ENCODE measurements around the gene PELI1. TPM values are rescaled to one million over a fixed set of nuclear protein-coding genes. Genes with fewer than 3 reads are reported as not detected.

PELI1 gene, protein sequence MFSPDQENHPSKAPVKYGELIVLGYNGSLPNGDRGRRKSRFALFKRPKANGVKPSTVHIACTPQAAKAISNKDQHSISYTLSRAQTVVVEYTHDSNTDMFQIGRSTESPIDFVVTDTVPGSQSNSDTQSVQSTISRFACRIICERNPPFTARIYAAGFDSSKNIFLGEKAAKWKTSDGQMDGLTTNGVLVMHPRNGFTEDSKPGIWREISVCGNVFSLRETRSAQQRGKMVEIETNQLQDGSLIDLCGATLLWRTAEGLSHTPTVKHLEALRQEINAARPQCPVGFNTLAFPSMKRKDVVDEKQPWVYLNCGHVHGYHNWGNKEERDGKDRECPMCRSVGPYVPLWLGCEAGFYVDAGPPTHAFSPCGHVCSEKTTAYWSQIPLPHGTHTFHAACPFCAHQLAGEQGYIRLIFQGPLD
- total RNA-seq, result 54.9 and 69.9 TPM in 2 replicates

DNA sequence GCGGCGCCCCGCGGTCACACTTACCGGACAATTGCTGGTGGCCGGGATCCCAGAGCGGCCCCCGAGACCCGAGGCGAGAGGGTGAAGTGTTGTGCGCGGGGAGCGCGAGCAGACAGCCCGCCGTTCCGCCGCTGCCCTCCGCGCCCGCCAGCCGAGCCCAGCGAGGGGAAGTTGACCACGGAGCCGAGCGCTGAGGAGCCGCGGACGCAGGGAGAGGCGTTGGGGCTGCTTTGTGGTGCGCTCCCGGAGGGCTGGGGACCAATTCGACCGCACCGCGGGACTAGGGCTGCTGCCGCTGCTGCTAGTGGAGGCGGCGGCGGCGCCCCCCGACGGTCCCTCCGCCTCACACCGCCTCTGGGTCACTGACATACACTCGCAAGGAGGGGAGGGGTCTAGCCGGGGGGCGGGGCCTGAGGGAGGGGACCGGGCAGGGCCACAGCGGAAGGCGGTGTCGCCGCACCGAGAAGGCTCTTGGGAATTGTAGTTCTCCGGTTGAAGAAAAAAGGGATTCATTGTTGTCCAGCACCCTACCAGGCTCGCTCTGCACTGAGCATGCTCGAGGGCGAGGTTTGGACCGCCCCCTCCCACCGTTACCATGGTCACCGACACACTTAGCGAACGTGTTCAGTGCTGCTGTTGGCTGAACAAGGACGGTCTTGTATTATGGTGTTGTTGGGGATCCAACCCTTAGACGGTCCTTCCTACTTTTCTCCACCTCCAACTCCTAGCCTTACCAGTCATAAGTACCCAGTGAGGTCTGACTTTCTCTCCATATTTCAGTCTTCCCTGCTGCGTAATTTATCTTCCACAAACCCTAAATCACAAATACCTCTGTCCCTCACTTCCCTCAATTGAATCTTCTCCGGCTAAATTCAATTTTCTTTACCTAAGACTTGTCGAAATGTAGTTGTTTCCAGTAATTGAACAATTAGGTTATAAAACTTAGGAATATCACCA is at the start of gene PELI1:
Gene PELI1 (minus strand): TSS at position 364 of the 957 bp plus-strand sequence. CDS start 36,110 bp downstream, outside the sequence.
- peak; percentile 97 to 99 for DNase-seq (ENCODE audit: low read depth in 2 of 2)

DNA sequence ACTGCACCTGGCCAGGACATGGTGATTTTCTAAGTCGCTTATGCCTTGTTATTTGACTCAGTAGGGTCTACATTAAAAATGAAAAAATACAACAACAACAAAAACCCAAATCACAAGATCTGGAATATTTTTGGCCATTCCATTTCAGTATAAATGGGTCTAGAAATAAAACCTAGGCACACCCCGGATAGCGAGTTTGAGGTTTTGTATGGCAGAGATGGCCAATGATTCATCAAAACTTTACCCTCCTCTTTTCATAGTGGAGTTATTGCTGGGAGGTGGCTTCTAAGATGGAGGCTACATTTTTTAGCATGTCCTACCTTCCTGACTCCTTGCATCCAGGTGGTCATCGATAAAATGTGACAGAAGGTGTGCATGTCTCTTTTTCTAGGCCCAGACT is 49.3 kb upstream of the PELI1 start:
- no peak for DNase-seq (ENCODE audit: low read depth in 2 of 2)

DNA sequence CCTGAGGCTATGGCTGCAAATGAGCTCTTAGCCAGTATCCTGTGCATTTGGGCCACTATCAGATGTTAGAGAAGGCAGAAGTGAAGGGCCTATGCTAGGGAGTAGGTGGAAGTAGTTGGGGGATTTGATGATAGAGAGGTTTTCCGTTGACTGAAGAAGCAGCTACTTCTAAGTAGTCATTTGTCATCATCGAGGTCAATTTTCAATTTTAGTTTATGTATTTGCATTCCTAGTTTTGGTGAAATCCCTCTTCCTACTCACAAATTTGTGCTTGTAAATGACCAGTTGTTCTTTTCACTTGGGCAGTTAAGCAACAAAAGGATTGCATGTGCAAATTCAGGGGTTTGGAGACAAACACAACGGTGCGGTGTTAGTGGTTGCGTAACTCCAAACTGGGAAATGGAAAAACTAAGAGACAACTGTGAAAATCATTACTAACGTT is 48.5 kb upstream of the PELI1 start:
- no peak for DNase-seq (ENCODE audit: low read depth in 2 of 2)

DNA sequence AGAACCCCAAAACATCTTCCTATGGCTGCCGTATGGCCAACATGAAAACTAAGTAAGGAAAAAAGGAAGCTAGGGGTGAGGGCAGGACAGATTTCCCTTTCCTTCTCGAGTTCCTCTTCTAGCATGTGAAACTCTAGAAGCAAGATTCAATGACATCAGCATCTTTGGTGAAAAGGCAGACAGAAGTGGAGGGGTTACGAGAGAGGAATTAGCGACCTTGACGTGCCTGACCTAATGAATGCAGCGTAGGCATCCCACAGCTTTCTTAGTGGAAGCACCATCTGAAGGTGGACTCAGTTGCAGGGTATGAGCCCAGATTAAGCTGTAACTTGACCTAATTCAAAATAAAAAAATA is 47.9 kb upstream of the PELI1 start:
- DNase-seq (ENCODE audit: low read depth in 2 of 2), result no peak

DNA sequence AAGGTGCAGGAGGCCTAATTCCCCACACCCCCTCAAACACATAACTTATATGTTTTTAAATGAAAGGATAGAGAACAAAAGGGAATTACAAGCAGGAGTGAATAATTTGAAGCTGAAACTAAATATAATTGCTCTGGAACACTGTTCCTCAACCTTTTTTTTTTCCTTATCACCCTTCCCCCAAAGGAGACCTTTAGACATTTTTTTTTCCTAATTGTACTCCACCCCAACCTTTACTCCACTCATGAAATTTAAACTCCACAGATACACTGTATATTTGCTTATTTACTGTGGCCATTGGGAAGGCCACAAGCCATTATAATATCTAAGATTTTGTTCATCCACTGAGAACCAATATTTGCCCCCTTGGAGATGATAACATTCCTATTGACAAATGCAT is 45.4 kb upstream of the PELI1 start:
- DNase-seq (ENCODE audit: low read depth in 2 of 2), result no peak

DNA sequence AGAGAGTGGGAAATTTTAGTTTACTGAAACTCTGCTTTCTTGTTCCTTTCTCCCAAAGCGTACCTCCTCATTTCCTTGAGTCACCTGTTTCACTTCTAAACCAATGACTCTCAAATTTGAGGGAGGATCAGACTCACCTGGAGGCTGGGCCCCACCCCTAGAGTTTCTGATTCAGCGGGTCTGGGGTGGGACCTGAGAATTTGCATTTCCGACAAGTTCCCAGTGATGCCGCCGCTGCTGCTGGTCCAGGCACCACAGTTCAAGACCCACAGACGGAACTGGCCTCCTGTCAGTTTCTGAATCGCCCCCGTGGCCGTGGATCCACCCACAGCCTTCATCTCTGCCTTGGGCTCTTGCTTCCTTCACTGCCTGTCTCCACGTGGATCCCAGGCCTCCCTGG is 44.9 kb upstream of the PELI1 start:
- no peak for DNase-seq (ENCODE audit: low read depth in 2 of 2)

DNA sequence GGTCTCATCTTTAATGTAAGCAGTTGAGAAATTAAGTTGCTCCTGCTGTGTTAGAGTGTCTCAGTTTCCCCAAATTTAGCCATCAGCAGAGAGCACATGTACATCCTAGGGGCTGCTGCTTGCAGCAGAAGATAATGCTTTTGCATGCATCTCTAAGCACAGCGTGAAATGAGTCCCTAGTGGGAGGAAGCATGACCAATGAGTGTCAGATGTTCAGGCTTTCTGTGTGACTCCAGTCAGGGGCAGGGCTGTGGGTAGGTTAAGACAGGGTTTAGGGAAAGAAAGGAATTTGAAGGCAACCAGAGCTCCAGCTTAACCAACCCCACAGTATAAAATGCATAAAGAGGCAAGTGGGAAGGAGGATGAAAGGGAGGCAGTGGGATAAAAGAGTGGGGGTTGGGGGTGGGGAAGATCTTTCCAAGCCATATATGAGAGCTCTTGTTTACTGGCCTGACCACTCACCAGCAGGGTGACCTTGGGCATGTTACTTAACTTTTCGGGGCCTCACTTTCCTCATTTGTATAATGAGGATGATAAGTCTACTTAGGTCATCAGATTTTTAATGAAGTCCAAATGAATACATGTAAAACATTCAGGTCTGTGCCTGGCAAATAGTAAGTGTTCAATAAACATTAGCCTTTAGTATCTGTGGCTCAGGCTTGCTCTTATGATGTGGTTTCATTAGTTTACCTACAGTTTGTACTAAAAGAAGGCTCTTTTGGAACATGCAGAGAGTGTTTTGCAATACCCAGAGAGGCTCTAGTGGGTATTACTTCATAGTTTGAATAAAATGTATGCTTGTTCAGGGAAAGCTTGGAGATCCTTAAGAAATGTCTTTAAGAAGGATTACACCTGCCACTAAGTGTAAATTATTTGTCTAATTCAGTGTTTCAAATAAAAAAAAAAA is 42.7 kb upstream of the PELI1 start:
- DNase-seq (ENCODE audit: low read depth in 2 of 2), result no peak

DNA sequence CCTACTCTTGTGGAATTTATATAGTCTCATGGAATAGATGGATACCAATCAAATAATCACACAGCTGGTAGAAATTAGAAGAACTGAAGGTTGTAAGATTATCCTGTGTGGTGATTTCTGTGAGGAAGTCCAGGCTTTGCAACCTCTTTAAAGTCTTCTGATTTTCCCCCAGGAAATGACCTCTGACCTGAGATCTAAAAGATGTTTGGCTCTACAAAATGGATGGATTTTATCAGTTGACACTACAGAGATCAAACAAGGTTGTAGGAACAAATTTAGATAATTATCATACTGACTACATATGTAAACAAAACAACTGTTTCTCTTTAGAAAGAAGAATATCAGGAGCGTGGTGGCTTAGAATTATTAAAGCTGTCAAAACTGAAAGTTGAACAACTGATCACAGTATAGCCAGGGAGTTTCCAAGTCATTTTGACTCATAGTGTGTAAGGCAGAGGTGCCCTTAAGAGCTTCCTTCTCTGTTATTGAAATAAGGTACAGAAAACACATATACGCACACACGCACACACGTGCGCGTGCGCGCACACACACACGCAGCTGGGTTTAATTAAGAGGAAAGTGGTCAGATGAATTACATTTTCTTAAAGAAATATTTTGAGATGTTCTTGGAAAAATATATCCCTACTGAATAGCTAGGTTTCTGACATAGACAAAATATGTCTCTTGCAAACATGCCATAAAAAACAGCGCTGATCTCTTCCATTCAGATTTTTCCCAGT is 35.5 kb upstream of the PELI1 start:
- peak in 1 of 2 donors; percentile 2 for DNase-seq (ENCODE audit: low read depth in 2 of 2)

DNA sequence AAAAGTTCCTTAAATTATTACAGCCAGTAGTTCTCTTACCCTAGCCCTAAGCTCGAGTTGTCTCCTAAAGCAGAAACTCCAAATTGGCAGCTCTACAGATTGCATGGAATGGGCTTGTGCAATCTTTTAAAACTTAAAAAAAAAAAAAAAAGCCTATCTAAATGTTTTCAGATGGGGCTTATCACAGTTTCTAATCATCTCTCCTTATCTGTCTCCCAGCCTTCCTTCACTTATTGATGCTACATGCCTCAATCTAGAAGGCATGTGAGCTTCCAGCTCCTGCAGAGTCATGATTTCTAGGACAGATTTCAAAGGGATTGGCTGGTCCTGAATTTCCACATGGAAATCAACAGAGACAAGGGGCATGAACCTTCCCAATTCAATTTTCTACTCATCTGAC is 33.1 kb upstream of the PELI1 start:
- no peak for DNase-seq (ENCODE audit: low read depth in 2 of 2)

DNA sequence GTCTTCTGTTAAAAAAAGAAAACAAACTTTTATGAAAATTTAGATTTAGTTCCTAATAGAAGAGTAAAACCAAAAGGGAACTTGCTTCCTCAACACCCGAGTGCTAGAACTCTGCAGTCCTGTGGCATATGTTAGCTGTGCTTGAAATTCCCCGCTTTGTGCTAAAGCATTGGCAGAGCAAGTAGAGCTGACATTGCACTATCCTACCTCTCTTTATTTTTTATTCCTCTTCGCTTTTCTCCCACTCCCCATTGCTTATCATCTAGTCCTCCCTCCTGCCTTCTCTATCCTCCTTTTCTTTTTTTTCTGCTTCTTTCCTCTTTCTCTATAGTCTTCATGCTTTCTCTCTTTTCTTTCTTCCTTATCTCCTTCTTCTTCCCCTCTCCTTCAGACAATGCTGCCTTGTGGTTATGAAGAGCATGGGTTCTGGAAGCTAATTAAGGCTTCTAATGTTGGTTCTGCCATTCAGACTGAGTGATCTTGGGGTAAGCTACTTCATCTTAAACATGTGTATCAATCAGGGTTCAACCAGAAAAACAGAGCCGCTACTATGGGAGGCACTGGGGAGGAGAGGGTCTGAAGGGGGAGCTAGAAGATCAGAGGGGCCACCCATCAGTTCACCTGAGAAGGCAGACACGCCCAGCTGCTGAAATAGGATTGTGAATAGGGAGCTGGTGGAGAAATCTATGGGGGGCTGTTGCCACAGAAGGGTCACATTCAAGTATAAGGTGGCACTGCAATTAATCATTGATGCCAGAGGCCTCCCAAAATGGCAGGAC is 31.4 kb upstream of the PELI1 start:
- no peak for DNase-seq (ENCODE audit: low read depth in 2 of 2)

DNA sequence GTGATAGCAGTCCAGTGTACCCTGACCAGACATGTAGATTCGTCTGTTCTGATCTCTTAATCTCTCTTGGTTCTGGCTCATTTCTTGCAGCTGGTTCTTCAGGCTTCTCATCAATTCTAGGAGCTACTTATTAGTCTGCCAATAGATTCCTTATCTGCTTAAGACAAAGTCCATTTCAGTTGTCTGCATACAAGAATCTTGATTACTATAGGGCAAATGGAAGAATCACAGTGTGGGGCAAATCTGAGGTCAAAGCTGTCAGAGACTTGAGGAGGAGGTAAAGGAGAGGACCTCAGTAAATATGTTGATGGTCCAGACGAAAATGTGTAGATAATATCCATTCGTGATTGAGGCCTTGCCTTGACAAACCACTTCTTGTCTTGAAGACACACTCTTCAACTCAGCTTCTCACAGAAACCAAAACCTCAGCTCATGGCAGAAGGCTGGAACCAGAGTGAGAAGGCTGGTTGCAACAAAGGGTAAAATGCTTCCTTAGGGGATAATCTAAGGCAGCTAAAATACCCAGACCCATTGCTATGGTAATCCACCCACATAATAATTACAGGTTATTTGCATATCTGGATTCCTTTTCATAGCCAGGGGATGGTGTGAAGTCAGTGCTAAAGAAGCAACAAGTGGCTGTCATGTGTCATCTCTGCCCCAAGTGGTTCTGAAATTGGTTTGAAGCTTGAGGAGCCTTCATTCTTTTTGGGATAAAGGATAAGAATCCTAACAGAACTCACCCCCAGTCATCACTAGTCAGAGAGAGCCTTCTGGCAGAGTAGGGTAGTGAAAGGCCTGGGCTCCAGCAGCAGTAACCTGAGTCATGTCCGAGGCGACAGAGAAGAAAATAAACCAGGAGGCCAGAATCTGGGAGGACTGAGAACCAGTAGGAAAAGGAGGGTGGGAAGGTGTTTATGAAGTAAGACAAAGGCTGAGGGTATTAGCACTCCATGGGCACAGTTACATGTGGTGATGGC is 29.2 kb upstream of the PELI1 start:
- DNase-seq (ENCODE audit: low read depth in 2 of 2), result no peak

DNA sequence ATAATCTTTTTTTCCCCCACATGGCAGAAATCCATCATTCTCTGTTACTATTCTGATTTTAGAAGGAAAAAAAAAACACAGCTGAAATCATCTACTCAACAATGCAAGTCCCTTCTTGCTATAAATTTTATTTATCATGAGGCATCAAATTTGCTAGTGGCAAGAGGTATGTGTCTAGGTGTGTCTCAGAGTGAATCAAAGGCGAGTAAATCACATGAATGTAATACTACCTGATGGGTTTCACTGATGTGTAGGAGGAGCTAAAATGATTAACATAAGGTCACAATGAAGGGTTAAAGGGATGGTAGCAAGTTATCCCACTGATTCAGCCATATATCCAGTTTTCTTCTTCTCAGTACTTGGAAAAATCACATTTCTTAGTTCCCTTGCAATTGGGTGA is 24.5 kb upstream of the PELI1 start:
- no peak for DNase-seq (ENCODE audit: low read depth in 2 of 2)

DNA sequence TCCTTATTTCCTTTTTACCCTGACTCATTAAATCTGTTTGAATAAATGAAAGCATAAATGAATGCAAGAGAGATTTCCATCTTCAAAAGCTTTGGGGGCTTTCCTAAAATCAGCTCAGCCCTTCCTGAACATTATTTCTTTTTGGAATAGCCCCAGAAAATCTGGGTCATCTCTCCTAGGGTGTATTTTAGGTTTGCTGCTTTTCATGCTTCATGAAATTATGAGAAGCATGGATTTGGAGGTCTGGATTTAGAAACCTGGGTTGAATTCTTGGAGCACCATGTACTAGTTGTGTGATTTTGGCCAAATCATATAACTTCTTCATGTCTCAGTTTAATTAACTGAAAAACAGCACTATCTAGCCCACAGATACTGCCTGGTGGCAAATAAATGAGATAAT is 24.0 kb upstream of the PELI1 start:
- DNase-seq (ENCODE audit: low read depth in 2 of 2), result no peak

DNA sequence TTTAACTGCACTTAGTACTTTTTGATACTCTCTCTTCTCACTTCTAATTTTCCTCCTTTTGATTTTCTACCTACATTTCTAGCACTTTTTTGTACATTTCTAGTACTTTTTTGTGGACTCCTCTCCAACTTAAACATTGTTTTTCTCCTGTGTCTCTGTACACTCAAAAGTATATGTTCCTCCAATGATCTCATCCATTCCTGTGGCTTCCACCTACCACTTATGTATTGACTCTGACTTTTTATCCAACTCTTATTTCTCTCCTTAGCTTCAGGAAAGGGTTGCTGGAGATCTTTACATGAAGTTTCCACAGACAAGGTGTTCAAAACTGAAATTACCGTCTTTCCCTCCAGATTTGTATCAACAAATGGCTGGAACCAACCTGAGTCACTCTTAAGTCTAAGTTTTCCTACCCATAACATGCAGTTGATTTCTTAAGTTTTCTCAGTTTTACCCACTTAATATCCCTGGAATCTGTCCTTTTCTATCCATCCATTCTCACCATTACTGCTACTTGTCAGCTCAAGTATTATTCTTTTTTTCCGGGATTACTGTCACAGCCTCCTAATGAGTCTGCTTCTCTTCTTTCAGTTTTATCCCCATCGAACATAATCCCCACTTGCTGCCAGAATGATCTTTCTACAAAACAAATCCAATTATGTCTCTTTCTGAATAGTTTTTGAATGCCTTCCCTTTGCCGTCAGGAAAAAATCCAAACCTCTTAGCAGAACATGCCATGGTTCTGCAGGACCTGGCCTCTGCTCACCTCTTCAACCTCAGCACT is 22.6 kb upstream of the PELI1 start:
- DNase-seq (ENCODE audit: low read depth in 2 of 2), result no peak

DNA sequence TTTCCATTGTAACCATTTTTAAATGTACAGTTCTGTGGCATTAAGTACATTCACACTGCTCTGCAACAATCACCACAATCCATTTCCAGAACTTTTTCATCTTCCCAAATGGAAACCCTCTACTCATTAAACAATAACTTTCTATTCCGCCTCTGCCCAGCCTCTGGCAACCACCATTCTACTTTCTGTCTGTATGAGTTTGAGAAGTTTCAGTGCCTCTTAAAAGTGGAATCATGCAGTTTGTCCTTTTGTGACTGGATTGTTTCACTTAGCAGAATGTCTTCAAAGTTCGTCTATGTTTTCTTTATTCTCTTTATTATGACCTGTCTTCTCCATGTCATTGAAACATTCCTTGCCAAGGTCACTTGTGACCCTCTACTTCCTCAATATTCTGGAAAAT is 22.0 kb upstream of the PELI1 start:
- no peak for DNase-seq (ENCODE audit: low read depth in 2 of 2)

DNA sequence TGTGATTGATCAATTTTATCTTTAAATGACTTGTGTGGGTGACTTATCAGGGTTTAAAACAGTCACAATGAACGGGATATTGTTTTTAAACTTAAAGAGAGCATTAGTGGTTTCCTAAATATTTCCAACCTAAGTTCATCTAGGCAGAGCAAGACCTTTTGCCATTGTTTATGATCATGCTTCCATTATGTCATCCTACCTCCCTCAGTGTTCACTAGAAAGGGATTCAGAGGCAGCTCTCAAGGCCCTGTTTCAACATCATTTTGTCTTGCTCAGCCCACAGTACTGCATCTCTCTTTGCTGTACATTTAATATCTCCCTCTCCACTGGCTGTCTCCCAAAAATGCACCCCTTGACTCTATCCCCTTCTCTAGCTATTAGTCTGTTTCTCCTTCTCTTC is 21.5 kb upstream of the PELI1 start:
- DNase-seq (ENCODE audit: low read depth in 2 of 2), result no peak

DNA sequence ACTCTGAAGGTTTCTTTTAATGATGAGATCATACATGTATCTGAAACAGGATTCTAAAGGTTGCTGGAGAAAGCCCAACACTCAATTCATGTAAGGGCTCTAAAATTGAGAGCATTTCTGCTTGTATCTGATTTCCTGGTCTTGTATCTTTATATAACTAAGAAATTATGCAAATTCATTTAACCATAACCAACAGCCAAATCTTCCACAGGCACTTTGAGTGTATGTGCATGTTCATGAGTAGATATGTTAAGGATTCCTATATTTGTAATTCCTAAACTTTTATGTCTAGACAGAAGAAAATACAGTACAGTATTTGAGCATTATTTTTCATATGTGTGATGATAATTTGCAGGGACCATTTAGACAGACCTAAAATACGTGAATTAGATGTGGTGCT is 20.4 kb upstream of the PELI1 start:
- no peak for DNase-seq (ENCODE audit: low read depth in 2 of 2)

DNA sequence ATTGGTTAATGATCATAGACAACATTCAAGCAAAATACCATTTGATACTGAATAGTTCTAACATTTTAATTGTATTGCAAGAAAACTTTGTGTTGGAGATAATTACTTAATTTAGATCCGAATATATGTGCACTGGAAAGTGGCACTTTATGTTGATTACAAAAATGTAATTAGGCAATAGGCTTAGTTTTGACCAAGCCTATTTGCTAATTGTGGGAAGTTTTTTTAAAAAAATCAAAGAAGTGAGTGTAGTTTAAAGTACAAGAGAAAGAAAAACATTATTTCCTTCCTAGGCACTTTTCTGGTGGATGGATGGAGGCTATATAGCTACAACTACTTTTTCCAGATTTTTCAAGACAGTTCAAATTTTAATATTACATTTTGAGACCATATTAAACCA is 18.3 kb upstream of the PELI1 start:
- DNase-seq (ENCODE audit: low read depth in 2 of 2), result no peak

All from dermis microvascular lymphatic vessel endothelial cell (primary cell).